Stimulated activated CD4-positive, alpha-beta T cell treated with anti-CD3 and anti-CD28 coated beads, Interleukin-1b, Interleukin-23, amount 100 ng/mL, for 48 hours (primary cell): ENCODE measurements around the gene PLCH1.
A peak's percentile ranks its signal among the peaks of the same experiment; 100 is the strongest.

ENCODE experiments used
- DNase-seq: peaks from one replicate; pipeline ENCODE4 v3.0.0-alpha.2; 2020

PLCH1 gene

GRCh38 chr3:155744626-155745324 is at the start of gene PLCH1:
Gene PLCH1, minus strand, starts transcription at chr3:155745071. Its CDS starts 40,847 bp downstream, at chr3:155704224.
- DNase-seq, result peak; percentile 45

GRCh38 chr3:155792532-155792931 is 47.7 kb upstream of the PLCH1 start:
- DNase-seq, result no peak

GRCh38 chr3:155791190-155791589 is 46.3 kb upstream of the PLCH1 start:
- no peak for DNase-seq

GRCh38 chr3:155790272-155790925 is 45.5 kb upstream of the PLCH1 start:
- no peak for DNase-seq

DNA sequence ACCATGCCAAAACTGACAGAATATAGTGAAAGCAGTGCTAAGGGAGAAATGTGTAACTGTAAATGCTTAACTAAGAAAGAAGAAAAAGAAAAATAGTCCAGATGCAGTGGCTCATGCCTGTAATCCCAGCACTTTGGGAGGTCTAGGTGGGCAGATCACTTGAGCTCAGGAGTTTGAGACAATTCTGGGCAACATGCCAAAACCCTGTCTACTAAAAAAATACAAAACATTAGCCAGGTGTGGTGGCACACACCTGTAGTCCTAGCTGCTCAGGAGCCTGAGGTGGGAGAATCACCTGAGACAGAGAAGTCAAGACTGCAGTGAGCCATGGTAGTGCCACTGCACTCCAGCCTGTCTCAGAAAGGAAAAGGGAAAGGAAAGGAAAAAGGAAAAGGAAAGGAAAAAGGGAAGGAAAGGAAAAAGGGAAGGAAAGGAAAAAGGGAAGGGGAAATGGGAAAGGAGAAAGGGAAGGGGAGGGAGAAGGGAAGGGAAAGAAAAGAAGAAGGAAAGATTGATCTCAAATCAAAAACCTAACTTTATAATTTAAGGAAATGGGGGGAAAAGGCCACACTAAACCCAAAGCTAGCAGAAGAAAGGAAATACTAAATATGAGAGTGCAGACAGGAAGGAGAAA is 40.9 kb upstream of the PLCH1 start:
- DNase-seq, result no peak

DNA sequence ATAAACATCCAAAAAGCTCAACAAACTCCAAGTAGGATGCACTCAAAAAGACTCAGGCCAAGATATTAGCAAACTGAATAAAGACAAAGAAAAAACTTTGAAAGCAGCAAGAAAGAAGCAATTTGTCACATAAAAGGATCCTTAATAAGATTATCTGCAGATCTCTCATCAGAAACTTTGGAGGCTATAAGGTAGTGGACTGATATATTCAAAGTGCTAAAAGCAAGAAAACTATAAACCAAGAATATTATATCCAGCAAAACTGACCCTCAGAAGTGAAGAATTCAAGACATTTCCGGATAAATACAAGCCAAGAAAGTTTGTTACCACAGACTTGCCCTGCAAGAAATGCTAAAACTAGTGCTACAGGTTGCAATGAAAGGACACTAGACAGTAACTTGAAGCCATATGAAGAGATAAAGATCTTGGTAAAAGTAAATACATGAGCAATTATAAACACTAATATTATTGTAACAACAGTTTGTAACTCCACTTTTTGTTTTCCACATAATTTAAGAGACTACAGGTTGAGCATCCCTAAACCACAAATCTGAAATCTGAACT is 37.6 kb upstream of the PLCH1 start:
- no peak for DNase-seq

- no peak for DNase-seq
These were observed 35.4 kb upstream of the PLCH1 start for GRCh38 chr3:155780291-155780690.

DNA sequence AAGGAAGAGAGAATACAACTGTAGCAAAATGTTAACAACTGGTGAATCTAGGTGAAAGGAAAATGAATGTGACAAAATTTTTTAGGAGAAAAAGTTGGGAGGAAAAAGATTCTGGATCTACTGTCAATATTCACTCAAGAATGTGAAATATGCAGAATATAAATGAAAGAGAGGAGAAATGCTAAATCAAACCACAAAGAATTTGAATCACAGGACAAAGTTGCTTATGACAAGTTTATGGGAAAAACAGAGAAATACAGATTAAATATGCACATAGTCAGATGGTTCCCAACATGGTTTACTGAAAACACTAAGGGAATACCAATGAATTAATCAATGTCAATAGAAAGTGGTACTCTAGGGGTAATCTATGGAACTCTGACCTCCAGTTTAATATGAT is 33.6 kb upstream of the PLCH1 start:
- DNase-seq, result no peak

- DNase-seq, result no peak
These were observed 27.9 kb upstream of the PLCH1 start for GRCh38 chr3:155772801-155773200.

- no peak for DNase-seq
These were observed 26.3 kb upstream of the PLCH1 start for GRCh38 chr3:155771126-155771525.

- no peak for DNase-seq
These were observed 21.3 kb upstream of the PLCH1 start for GRCh38 chr3:155766206-155766605.

DNA sequence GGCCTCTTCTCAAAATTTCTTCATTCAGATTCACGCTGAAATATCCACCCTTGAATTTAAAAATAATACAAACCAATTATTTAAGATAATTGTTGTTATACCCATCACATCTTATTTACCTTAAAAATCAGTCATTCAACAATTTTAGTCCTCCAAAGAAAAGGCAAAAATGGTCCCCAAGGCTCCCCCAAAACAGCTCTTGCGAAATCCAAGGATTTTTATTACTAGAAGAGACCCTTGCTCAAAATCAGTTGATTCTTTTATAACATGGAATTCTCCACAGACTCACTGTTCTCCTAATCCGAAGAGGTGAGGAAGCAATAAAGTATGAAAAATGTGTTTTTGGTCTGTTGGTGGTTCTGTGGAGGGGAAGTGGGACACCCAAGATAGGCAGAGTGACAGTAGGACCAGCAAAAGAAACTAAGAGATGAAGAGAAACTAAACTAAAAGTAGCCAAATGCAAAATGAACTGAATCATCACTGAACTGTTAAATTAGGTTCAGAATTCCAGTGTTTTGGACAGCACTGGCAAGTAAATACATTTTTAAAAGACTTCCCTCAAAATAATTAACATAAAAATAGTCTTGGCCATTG is 19.1 kb upstream of the PLCH1 start:
- DNase-seq, result no peak

GRCh38 chr3:155760653-155761052 is 15.8 kb upstream of the PLCH1 start:
- DNase-seq, result no peak

GRCh38 chr3:155757577-155757976 is 12.7 kb upstream of the PLCH1 start:
- DNase-seq, result no peak

- DNase-seq, result no peak
These were observed 8.3 kb upstream of the PLCH1 start for GRCh38 chr3:155753038-155753639.

GRCh38 chr3:155748611-155749365 is 3.9 kb upstream of the PLCH1 start:
- DNase-seq, result no peak

DNA sequence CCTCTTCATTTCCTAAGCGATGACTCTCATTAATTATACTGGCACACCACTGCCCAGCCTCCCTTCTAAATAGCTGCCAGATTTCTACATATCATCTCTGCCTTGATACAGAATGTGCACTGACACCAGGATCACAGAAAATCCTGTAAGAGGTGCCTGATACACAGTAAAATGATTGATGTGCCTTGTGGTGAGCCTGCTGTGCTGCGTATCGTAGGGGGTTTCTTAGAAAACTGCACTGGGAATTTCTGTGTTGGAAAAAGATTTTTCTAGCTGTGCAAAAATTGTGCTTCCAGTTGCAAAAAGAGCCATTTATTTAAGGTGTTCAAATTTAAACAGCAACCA is 3.0 kb upstream of the PLCH1 start:
- no peak for DNase-seq

GRCh38 chr3:155747286-155747945 is 2.5 kb upstream of the PLCH1 start:
- DNase-seq, result no peak

DNA sequence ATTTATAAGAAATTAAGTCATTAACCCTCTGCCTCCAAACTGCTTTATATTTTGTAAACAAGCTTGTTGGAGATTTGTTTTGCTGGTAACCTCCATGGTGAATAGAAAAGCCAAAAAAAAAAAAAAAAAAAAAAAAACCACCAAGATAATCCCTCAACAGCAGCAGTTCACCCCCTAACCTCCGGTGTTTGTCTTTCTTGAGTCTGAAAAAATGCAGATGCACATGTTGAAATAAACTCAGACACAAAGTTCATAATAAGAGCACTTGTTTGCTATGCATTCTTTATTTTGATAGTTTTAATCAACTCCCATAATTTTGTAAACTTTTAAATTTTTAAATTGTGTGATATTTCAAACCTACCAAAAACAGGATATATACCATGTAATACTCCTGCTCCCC is 1.8 kb upstream of the PLCH1 start:
- DNase-seq, result no peak

GRCh38 chr3:155745795-155746550 is 1.1 kb upstream of the PLCH1 start:
- DNase-seq, result peak; percentile 5

DNA sequence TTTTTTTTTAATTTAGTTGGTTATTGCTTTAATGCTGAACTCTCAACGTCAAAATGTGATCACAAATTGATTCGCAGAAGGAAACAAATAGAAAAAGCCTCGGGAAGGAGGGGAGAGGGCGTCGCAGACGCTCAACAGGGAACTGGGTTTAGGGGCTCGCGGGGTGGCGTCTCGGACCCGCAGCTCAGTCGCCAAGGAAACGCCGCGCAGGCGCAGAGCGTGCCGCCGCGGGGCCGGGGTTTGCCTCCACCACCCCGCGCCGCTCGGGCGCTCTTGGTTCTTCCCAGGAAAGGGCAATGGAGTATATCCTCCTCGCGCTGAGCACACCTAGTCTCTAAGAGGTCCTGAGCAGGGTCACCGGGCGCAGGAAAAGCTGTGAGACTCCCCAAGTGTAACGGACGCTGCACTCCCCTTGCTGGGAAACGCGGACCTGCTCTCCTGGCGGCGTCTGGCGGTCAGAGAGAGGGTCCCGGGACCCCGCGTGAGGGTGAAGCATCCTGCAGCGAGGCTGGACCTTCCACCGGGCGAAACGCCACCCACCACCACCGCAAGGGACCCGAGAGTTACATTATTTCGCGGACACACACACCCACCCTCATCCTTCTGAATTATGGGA is 753 bp downstream of the PLCH1 start:
- DNase-seq, result peak; percentile 25
